Right lobe of liver (tissue), 6 donors: ENCODE data around the gene MYO18A. TPM values are rescaled to one million over a fixed set of nuclear protein-coding genes. Genes with fewer than 3 reads are reported as not detected.

Experiments used
- ATAC-seq, 4 donors: fragments of 200-7000 bp; cut with Tn5 transposase; one replicate each; pipeline ENCODE4 v1.9.1; 2020; ENCODE audit warnings: mild to moderate bottlenecking in 4 of 4, moderate library complexity in 4 of 4
- DNase-seq, 3 donors: peaks; one replicate each; pipeline ENCODE4 v3.0.0-alpha.2; 2020
- H3K27ac ChIP-seq, 3 donors: fragments of 200-600 bp; one replicate each; pipeline ENCODE4 v1.8.0; 2022
- H3K27me3 ChIP-seq, 2 donors: fragments of 200-600 bp; one replicate each; pipeline ENCODE4 v1.8.0; 2022
- H3K36me3 ChIP-seq, 4 donors: fragments of 200-600 bp; sonication (generic) in 1 of 4; one replicate each; pipeline versions ENCODE4 v1.5.1 to v1.8.0; 2017 to 2022; ENCODE audit warnings: control low read depth in 1 of 4
- H3K4me1 ChIP-seq, 4 donors: fragments of 200-600 bp; sonication (generic) in 1 of 4; one replicate each; pipeline versions ENCODE4 v1.5.1 to v1.8.0; 2017 to 2022; ENCODE audit warnings: control low read depth in 1 of 4
- H3K4me3 ChIP-seq, 3 donors: fragments of 200-600 bp; one replicate each; pipeline ENCODE4 v1.8.0; 2022
- H3K9me3 ChIP-seq, 4 donors: fragments of 200-600 bp; sonication (generic) in 1 of 4; one replicate each; pipeline versions ENCODE4 v1.5.1 to v1.8.0; 2017 to 2022; ENCODE audit warnings: control low read depth in 1 of 4
- CTCF ChIP-seq, 4 donors: fragments of 200-600 bp in 3 of 4; fragments of 450-650 bp in 1 of 4; IDR thresholded peaks; one replicate each; pipeline versions ENCODE4 v1.5.1 to v1.8.0; 2016 to 2022; ENCODE audit warnings: antibody characterized with exemption in 4 of 4, mild to moderate bottlenecking in 2 of 4
- POLR2A ChIP-seq: fragments of 450-650 bp; IDR thresholded peaks from one replicate; pipeline ENCODE4 v1.6.1; 2017; ENCODE audit warnings: antibody characterized with exemption, mild to moderate bottlenecking
- WGBS: methylation state at CpG from one replicate; pipeline ENCODE4 v1.1.6; 2018; ENCODE audit warnings: low coverage, low lambda C conversion rate; ENCODE audit not compliant: insufficient coverage; ENCODE audit errors: missing lambda C conversion rate; 5-methylcytosine and 5-hydroxymethylcytosine counted together
- intact Hi-C, 2 donors: fragments of 100-400 bp; cut with DNase I; formaldehyde crosslinking; loops; one replicate each; pipeline versions ENCODE4 v1.11.2 to v1.14.1; 2022
- total RNA-seq, 6 experiments: library from RNA; depleted of rRNA in 2 of 6; stranded (reverse); fragments of >200 nt in 2 of 6; fragmentation: NEBNext Ultra II Directional in 3 of 6; extraction: Animal tissue kit (Norgen Biotek cat#: 25700) in 3 of 6; gene quantifications; one replicate each; pipeline versions ENCODE4 v1.1.0 to v1.2.4, GENCODE V29; 2016 to 2023
- donor health status: DM: no; HTN: yes; CAD: no.
- donor health status: DM: no; HTN: no; CAD: no.
- donor health status: DM: no; HTN: no; CAD: no.
- donor health status: DM: no; HTN: yes; CAD: no.
- donor health status: DM: no; HTN: yes; CAD: no.

Gene MYO18A
- total RNA-seq, 6 experiments from 2014 or later: 50.1 to 98.2 (median 81.8) TPM

DNA sequence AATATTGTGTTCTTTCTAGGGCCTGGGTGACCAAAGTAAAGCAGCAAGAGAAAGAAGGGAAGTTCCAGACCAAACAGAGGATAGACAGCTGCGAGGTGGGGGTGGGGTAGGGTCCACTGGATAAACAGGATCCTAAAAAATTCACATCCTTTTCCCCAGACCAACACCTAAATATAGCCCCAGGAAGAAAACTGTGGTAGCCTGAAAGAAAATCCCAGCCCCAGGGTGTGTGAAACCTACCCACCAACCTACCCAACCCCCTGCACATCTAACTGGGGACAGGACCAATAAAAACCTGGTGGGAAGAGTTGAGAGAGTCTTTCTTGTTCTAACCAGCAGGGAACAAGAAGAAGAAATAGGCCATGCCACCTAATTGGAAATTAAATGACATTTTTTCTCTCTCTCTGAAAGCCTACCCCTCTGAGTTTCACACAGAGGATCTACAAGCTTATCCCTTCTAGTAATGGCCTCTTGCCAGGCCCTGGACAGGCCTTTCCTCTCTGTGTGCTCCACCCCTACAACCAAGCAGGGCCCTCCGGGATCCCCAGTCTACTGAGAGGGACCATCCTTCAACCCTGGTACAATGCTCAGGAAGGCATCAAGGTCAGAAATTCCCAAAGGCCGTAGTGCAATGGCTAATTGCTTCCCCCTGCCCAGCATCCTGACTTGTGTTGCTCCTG lies 12.0 kb downstream of the MYO18A start:
- H3K27ac ChIP-seq: peak overlapping the region in 1 of 3 donors; percentile 8
- peak in 1 of 4 donors; percentile 6 for ATAC-seq
- no peak for TF ChIP-seq POLR2A
- TF ChIP-seq CTCF (IDR thresholded peaks at IDR 0.05): no peak
- WGBS: 53% methylated on average over 3 of the region's 3 CpGs
- no peak overlapping the region for H3K4me3 ChIP-seq
- H3K27me3 ChIP-seq: no peaks in the 10 kb centered on the region
- H3K4me1 ChIP-seq: peaks cover 0 to 86% (median 19%) of the 10 kb centered on the region in 4 donors
- no peaks in the 10 kb centered on the region for H3K9me3 ChIP-seq
- intact Hi-C loops: no loop called here
- no peak for DNase-seq
- H3K36me3 ChIP-seq: peaks cover 0 to 19% (median 9%) of the 10 kb centered on the region in 4 donors

DNA sequence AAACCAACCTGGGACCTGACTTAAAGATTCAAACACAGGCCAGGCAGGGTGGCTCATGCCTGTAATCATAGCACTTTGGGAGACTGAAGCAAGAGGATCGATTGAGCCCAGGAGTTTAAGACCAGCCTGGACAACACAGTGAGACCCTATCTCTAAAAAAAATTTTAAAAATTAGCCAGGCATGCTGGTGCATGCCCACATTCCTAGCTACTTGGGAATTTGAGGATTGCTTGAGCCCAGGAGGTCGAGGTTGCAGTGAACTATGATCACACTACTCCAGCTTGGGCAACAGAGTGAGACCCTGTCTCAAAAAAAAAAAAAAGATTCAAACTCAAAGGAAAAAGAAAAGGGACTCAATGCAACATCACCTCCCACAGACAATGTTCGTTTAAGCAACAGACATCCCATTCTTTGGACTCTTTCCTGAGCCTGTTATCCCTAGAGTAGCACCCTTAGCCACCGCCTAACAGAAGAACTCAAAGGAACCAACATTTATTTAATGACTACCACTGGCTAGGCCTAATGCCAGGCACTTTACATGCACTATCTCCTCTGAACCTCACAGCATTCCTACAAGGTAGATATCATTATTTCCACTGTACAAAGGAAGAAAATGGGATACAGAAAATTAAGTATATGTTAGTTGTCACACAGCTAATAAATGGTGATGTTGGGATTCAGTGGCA lies 12.7 kb downstream of the MYO18A start:
- Histone ChIP-seq H3K27me3 (no peaks in the 10 kb centered on the region), H3K36me3 (peaks cover 0 to 19% (median 10%) of the 10 kb centered on the region in 4 donors), H3K4me1 (peaks cover 0 to 86% (median 22%) of the 10 kb centered on the region in 4 donors), H3K4me3 (no peak overlapping the region), H3K9me3 (no peaks in the 10 kb centered on the region), H3K27ac (peak overlapping the region in 1 of 3 donors; percentile 62)
- WGBS: 60% methylated on average over 4 of the region's 4 CpGs
- TF ChIP-seq POLR2A (no peak), CTCF (IDR thresholded peaks at IDR 0.05) (no peak)
- ATAC-seq (no peak), DNase-seq (no peak)
- intact Hi-C loops: no loop called here

- H3K4me1 ChIP-seq: peaks cover 0 to 85% (median 27%) of the 10 kb centered on the region in 4 donors
- 69% methylated on average over 14 of the region's 21 CpGs for WGBS
- no peak overlapping the region for H3K4me3 ChIP-seq
- intact Hi-C loops: no loop called here
- H3K36me3 ChIP-seq: peaks cover 0 to 19% (median 10%) of the 10 kb centered on the region in 4 donors
- no peaks in the 10 kb centered on the region for H3K9me3 ChIP-seq
- DNase-seq (peak; percentile 87 to 93 (median 93)), ATAC-seq (peak; percentile 67 to 83 (median 78))
- TF ChIP-seq POLR2A (no peak), CTCF (IDR thresholded peaks at IDR 0.05) (no peak)
- H3K27ac ChIP-seq: peak overlapping the region in 1 of 3 donors; percentile 62
- no peaks in the 10 kb centered on the region for H3K27me3 ChIP-seq
These were observed 13.7 kb downstream of the MYO18A start for GRCh38 chr17:29166507-29166887.

DNA sequence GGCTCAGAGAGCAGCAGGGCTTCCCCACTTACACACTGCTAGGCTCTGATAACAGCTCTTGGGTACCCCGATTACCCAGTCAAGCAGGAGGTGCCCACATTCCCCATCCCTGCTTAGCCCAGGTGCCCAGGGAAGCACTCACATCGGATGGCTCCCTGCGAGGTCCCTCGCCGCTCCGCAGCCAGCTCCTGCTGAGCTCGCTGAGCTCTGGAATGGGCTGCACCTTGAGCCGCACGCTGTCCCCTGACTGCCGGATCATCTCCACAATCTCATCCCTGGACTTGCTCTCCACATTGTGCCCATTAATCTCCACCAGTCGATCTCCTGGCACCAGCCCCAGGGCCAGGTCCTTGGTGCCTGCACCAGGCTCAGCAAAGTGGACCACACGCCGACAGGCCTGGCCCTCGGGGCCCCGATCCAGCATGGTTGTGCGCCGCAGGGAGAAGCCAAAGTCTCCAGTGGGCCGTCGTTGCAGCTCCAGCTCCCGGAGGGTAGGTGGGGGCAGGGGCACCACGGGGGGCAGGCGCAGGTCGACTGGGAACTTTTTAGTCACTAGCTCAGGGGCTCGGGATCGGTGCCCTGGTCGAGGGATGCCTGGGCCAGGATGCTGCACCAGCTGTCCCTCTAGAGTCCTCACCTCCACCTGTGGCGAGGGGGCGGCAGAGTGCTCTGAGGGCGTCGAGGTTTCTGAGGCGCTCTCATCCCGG lies 14.2 kb downstream of the MYO18A start:
- WGBS: 93% methylated on average over 8 of the region's 32 CpGs
- no peak for DNase-seq
- H3K4me1 ChIP-seq: peaks cover 0 to 88% (median 30%) of the 10 kb centered on the region in 4 donors
- intact Hi-C loops: no loop called here
- no peak for TF ChIP-seq POLR2A
- TF ChIP-seq CTCF (IDR thresholded peaks at IDR 0.05): no peak
- no peaks in the 10 kb centered on the region for H3K9me3 ChIP-seq
- H3K27ac ChIP-seq: peak overlapping the region in 1 of 3 donors; percentile 62
- H3K4me3 ChIP-seq: no peak overlapping the region
- no peaks in the 10 kb centered on the region for H3K27me3 ChIP-seq
- peaks cover 0 to 19% (median 10%) of the 10 kb centered on the region in 4 donors for H3K36me3 ChIP-seq
- no peak for ATAC-seq
